HG02678 (cell line): ENCODE measurements around the gene FRS3.
"Not testable (repeated sequence)": the region's sequence is repeated elsewhere in the genome, so short reads cannot be mapped to it uniquely, and the experiment has no call there.

Experiments
- ATAC-seq: cut with Tn5 transposase; IDR thresholded peaks from one replicate; pipeline ENCODE4 v1.9.1; 2021; ENCODE audit warnings: mild to moderate bottlenecking, moderate library complexity; ENCODE audit not compliant: unreplicated experiment

Gene FRS3

GRCh38 chr6:41770381-41771057 lies 9.2 kb downstream of the FRS3 start:
- no peak for ATAC-seq

- no peak for ATAC-seq
These were observed 10.3 kb downstream of the FRS3 start for GRCh38 chr6:41769376-41769775.

- no peak for ATAC-seq
These were observed 11.0 kb downstream of the FRS3 start for GRCh38 chr6:41768545-41769308.

GRCh38 chr6:41767112-41767833 lies 12.4 kb downstream of the FRS3 start:
- no peak for ATAC-seq

- ATAC-seq = not testable (repeated sequence)
These were observed 13.5 kb downstream of the FRS3 start for GRCh38 chr6:41766043-41766664.

- no peak for ATAC-seq
These were observed 16.2 kb downstream of the FRS3 start for GRCh38 chr6:41763470-41763869.

- no peak for ATAC-seq
These were observed 19.7 kb downstream of the FRS3 start for GRCh38 chr6:41759905-41760579.

- no peak for ATAC-seq
These were observed 20.4 kb downstream of the FRS3 start for GRCh38 chr6:41759106-41759904.

- no peak for ATAC-seq
These were observed 21.1 kb downstream of the FRS3 start for GRCh38 chr6:41758641-41759035.

GRCh38 chr6:41757931-41758640 lies 21.6 kb downstream of the FRS3 start:
- no peak for ATAC-seq

- ATAC-seq = no peak
These were observed 22.4 kb downstream of the FRS3 start for GRCh38 chr6:41757271-41757670.

GRCh38 chr6:41756354-41756753 lies 23.3 kb downstream of the FRS3 start:
- no peak for ATAC-seq

- no peak for ATAC-seq
These were observed 23.8 kb downstream of the FRS3 start for GRCh38 chr6:41755895-41756294.

GRCh38 chr6:41750374-41750773 lies 29.3 kb downstream of the FRS3 start:
- ATAC-seq = no peak

GRCh38 chr6:41748542-41748941 lies 31.2 kb downstream of the FRS3 start:
- no peak for ATAC-seq

- ATAC-seq = no peak
These were observed 31.6 kb downstream of the FRS3 start for GRCh38 chr6:41748102-41748477.

- no peak for ATAC-seq
These were observed 32.2 kb downstream of the FRS3 start, which contains the start of gene PGC for GRCh38 chr6:41747256-41748101. Gene PGC (minus strand): TSS chr6:41747397. CDS start chr6:41747334, 63 bp downstream.

GRCh38 chr6:41746107-41746506 lies 33.6 kb downstream of the FRS3 start:
- ATAC-seq = no peak
